DMS79 (cell line): ENCODE data around the gene HSPA12B.

Experiments used
- DNase-seq: peaks from one replicate; lab custom pipeline; 2025; lab: John Stamatoyannopoulos, UW

Gene HSPA12B

GRCh38 chr20:3767110-3767426 is 34.6 kb downstream of the HSPA12B start:
- DNase-seq, result no peak

GRCh38 chr20:3767427-3768341 is 35.2 kb downstream of the HSPA12B start, which contains the start of gene ADISSP:
TSS of gene ADISSP (minus strand) at chr20:3767753. CDS start at chr20:3760100, 7,653 bp downstream.
- peak; percentile 87 for DNase-seq

- peak; percentile 52 for DNase-seq
These were observed 36.1 kb downstream of the HSPA12B start for GRCh38 chr20:3768342-3769130.

GRCh38 chr20:3771552-3772058 is 39.1 kb downstream of the HSPA12B start:
- no peak for DNase-seq

GRCh38 chr20:3775457-3776108 is 43.1 kb downstream of the HSPA12B start:
- no peak for DNase-seq

- no peak for DNase-seq
These were observed 44.9 kb downstream of the HSPA12B start for GRCh38 chr20:3777381-3777715.

GRCh38 chr20:3777716-3778629 is 45.5 kb downstream of the HSPA12B start:
- DNase-seq, result peak; percentile 46

- DNase-seq, result no peak
These were observed 46.5 kb downstream of the HSPA12B start for GRCh38 chr20:3778976-3779375.

- DNase-seq, result peak; percentile 69
These were observed 48.8 kb downstream of the HSPA12B start, which contains the start of gene SPEF1 for GRCh38 chr20:3781153-3781910. TSS of gene SPEF1 (minus strand) at chr20:3781448. CDS start at chr20:3781287, 161 bp downstream.

- DNase-seq, result no peak
These were observed 50.1 kb downstream of the HSPA12B start for GRCh38 chr20:3782597-3782996.

GRCh38 chr20:3783068-3783489 is 50.6 kb downstream of the HSPA12B start:
- no peak for DNase-seq

- no peak for DNase-seq
These were observed 51.2 kb downstream of the HSPA12B start for GRCh38 chr20:3783511-3784195.

GRCh38 chr20:3784216-3784853 is 51.9 kb downstream of the HSPA12B start:
- no peak for DNase-seq

- no peak for DNase-seq
These were observed 52.4 kb downstream of the HSPA12B start for GRCh38 chr20:3784863-3785239.

- DNase-seq, result no peak
These were observed 53.0 kb downstream of the HSPA12B start for GRCh38 chr20:3785240-3786125.

GRCh38 chr20:3786126-3786484 is 53.6 kb downstream of the HSPA12B start:
- DNase-seq, result peak; percentile 24

- peak; percentile 33 for DNase-seq
These were observed 54.3 kb downstream of the HSPA12B start, which contains the start of gene CENPB for GRCh38 chr20:3786665-3787323. TSS of gene CENPB (minus strand) at chr20:3786740. CDS start at chr20:3786483, 257 bp downstream.
